Common myeloid progenitor, CD34-positive (primary cell): ENCODE results near the gene CNTNAP1.
"Not testable (repeated sequence)": the region's sequence is repeated elsewhere in the genome, so short reads cannot be mapped to it uniquely, and the experiment has no call there.

Source experiments
- CTCF ChIA-PET: fragments of 350-600 bp; sonication (Branson Sonifier 250); formaldehyde crosslinking; loops from one replicate; lab custom pipeline; 2021; ENCODE audit warnings: antibody characterized with exemption; lab: Charles Lee
- POLR2A ChIA-PET: fragments of 350-600 bp; sonication (Branson Sonifier 250); formaldehyde crosslinking; loops from one replicate; lab custom pipeline; 2021; ENCODE audit warnings: antibody characterized with exemption; lab: Charles Lee
- DNase-seq, 3 donors: peaks; one replicate each; pipeline versions ENCODE4 v3.0.0 to v3.0.0-alpha.2; 2013
- H3K27ac ChIP-seq, 2 experiments: 1 replicate in 1 of 2; 2 replicates in 1 of 2; pipeline ENCODE4 v1.7.0; 2013; ENCODE audit warnings: inconsistent platforms in 2 of 2, low read length in 2 of 2, mild to moderate bottlenecking in 2 of 2, low read depth in 1 of 2, moderate library complexity in 1 of 2; ENCODE audit not compliant: severe bottlenecking in 2 of 2, insufficient read depth in 1 of 2, poor library complexity in 1 of 2
- H3K27me3 ChIP-seq, 5 experiments: replicated peaks in 2 of 5; 1 replicate in 3 of 5; 2 replicates in 2 of 5; pipeline versions ENCODE4 v1.6.1 to v1.7.0; 2013; ENCODE audit warnings: low read length in 4 of 5, mild to moderate bottlenecking in 2 of 5, moderate library complexity in 2 of 5, inconsistent platforms in 1 of 5; ENCODE audit not compliant: insufficient read depth in 5 of 5, control insufficient read depth in 4 of 5
- H3K36me3 ChIP-seq, 4 experiments: 1 replicate in 2 of 4; 2 replicates in 2 of 4; pipeline versions ENCODE4 v1.6.1 to v1.7.0; 2013; ENCODE audit warnings: low read length in 3 of 4, control low read depth in 1 of 4, mild to moderate bottlenecking in 1 of 4; ENCODE audit not compliant: control insufficient read depth in 4 of 4, insufficient read depth in 4 of 4
- H3K4me1 ChIP-seq, 4 experiments: 1 replicate in 3 of 4; 2 replicates in 1 of 4; pipeline versions ENCODE4 v1.6.1 to v1.7.1; 2013; ENCODE audit warnings: low read length in 3 of 4, mild to moderate bottlenecking in 3 of 4, control low read depth in 1 of 4, inconsistent platforms in 1 of 4, moderate library complexity in 1 of 4; ENCODE audit not compliant: control insufficient read depth in 4 of 4, insufficient read depth in 4 of 4; ENCODE audit errors: control extremely low read depth in 1 of 4
- H3K4me3 ChIP-seq, 7 experiments: 1 replicate in 4 of 7; 2 replicates in 3 of 7; pipeline versions ENCODE4 v1.5.1 to v1.7.0; 2013; ENCODE audit warnings: mild to moderate bottlenecking in 7 of 7, low read length in 6 of 7, moderate library complexity in 6 of 7, inconsistent platforms in 2 of 7, low read depth in 2 of 7, control low read depth in 1 of 7; ENCODE audit not compliant: insufficient read depth in 4 of 7, control insufficient read depth in 1 of 7; ENCODE audit errors: extremely low read depth in 1 of 7
- H3K9me3 ChIP-seq, 5 experiments: 1 replicate in 4 of 5; 2 replicates in 1 of 5; pipeline versions ENCODE4 v1.6.1 to v1.7.1; 2013; ENCODE audit warnings: low read length in 4 of 5, mild to moderate bottlenecking in 2 of 5, inconsistent platforms in 1 of 5, low read depth in 1 of 5, moderate library complexity in 1 of 5; ENCODE audit not compliant: control insufficient read depth in 4 of 5, insufficient read depth in 2 of 5; ENCODE audit errors: control extremely low read depth in 1 of 5
- WGBS: methylation state at CpG from one replicate; pipeline ENCODE4 v1.1.5; 2013; ENCODE audit not compliant: insufficient coverage; 5-methylcytosine and 5-hydroxymethylcytosine counted together

The CNTNAP1 gene

DNA sequence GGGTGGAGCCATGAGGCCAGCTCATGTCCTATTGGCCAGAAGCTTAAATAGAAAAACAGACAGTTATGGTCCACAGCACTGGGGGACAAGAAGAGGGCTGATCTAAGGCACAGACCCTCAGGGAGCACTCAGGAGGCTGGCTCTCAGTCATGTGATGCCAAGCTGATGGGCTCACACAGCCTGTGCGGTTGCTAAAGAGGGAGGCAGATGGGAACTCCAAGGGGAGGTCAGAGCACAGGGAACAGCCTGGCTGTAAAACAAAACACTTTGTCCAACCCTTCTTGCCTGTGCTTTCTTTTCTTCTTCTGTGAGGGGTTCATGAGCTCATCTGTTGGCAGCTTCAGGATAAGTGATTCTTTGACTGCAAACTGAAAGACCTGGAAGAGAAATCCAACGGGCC lies 27.2 kb downstream of the CNTNAP1 start:
- POLR2A ChIA-PET: no interaction called here
- Histone ChIP-seq H3K4me3 (no peak overlapping the region), H3K27ac (no peak overlapping the region), H3K4me1 (peaks cover 0 to 16% (median 5%) of the 10 kb centered on the region in 4 experiments), H3K27me3 (peaks cover 0 to 23% (median 3%) of the 10 kb centered on the region in 5 experiments), H3K9me3 (no peaks in the 10 kb centered on the region), H3K36me3 (peaks cover 38 to 85% (median 55%) of the 10 kb centered on the region in 4 experiments)
- no peak for DNase-seq
- WGBS: 100% methylated on average over 2 of the region's 2 CpGs
- CTCF ChIA-PET: interaction anchor here (1.1 to 1.5 kb wide), 6 partner anchors 10 to 1200 kb away, joined by 3 to 8 read pairs (median 4); no protein-coding TSS in a partner anchor

DNA sequence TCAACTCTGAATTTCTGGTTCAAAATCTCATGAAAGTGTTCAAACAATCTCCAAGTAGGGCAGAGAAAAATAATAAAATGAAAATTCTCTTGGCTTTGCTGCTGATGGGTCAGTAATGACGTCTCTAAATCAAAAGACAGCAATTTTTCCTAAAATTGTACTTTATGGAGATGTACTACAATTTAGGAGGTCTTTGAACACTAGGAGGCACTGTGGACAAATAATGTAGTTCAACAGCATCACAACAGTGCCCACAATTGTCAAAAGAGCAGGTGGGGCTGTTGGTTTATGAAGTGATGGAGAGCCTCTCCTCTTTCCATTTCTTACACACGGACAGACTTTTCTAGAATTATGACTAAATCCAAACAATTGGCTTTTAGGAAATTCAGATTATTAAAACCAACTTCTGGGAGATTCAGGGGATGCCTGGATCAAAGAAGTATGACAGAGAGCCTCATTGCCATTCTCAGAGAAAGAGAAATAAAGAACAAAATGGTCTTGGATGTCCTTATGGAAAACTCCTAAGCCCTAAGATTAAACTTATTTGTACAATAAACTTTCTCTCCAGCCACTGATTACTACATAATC lies 38.8 kb downstream of the CNTNAP1 start:
- H3K27ac ChIP-seq: no peak overlapping the region
- POLR2A ChIA-PET: no interaction called here
- H3K4me3 ChIP-seq: no peak overlapping the region
- WGBS: no CpG with 5 or more reads among the region's 2 CpGs
- peaks cover 24 to 69% (median 59%) of the 10 kb centered on the region in 4 experiments for H3K36me3 ChIP-seq
- H3K4me1 ChIP-seq: no peaks in the 10 kb centered on the region
- no peaks in the 10 kb centered on the region for H3K27me3 ChIP-seq
- no peaks in the 10 kb centered on the region for H3K9me3 ChIP-seq
- CTCF ChIA-PET: interaction anchor here (0.9 to 1.5 kb wide), 2 partner anchors 57 to 141 kb away, joined by 3 read pairs; no protein-coding TSS in a partner anchor
- peak; percentile 74 to 87 (median 81) for DNase-seq

DNA sequence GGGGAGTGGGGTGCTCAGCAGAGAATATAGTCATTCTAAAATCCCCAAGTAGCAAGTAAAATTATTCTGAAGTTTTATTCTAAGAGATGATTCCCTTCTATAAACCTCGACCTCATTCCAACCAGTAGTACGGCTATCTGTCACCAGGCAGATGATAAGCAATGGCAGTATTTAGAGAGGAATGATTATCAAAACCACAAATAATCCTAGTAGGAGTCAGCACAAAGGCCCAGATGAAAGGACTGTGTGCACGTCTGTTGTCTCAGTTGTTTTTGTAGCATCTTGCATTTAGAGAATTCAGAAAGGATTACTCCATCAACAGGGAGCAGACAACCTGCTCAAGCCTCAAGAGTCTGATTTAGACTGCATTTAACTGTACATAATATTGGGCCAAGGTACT lies 41.3 kb downstream of the CNTNAP1 start:
- H3K27me3 ChIP-seq: no peaks in the 10 kb centered on the region
- DNase-seq: no peak
- CTCF ChIA-PET: interaction anchor here (2.0 kb wide), 1 partner anchor 8 kb away, joined by 10 read pairs; no protein-coding TSS in a partner anchor
- no peaks in the 10 kb centered on the region for H3K4me1 ChIP-seq
- POLR2A ChIA-PET: no interaction called here
- H3K4me3 ChIP-seq: no peak overlapping the region
- WGBS: 100% methylated on average over 1 of the region's 3 CpGs
- H3K9me3 ChIP-seq: no peaks in the 10 kb centered on the region
- no peak overlapping the region for H3K27ac ChIP-seq
- H3K36me3 ChIP-seq: peaks cover 21 to 59% (median 46%) of the 10 kb centered on the region in 4 experiments

DNA sequence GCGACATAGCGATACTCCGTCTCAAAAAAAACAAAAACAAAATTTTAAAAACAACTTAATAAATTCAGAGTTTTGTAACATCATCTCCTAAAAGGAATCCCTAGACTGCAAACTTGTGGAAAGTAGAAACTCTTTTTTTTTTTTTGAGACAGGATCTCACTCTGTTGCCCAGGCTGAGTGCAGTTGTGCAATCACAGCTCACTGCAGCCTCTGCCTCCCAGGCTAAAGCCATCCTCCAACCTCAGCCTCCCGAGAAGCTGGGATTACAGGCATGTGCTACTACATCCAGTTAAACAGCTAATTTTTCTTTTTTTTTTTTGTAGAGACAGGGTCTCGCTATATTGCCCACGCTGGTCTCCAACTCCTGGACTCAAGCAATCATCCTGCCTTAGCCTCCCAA lies 42.8 kb downstream of the CNTNAP1 start:
- Histone ChIP-seq H3K36me3 (peaks cover 19 to 53% (median 38%) of the 10 kb centered on the region in 4 experiments), H3K4me3 (no peak overlapping the region), H3K27me3 (no peaks in the 10 kb centered on the region), H3K4me1 (no peaks in the 10 kb centered on the region), H3K27ac (no peak overlapping the region), H3K9me3 (no peaks in the 10 kb centered on the region)
- POLR2A ChIA-PET: no interaction called here
- no peak for DNase-seq
- CTCF ChIA-PET: interaction anchor here (1.2 kb wide), 1 partner anchor 38 kb away, joined by 6 read pairs; no protein-coding TSS in a partner anchor
- WGBS: 95% methylated on average over 6 of the region's 6 CpGs

DNA sequence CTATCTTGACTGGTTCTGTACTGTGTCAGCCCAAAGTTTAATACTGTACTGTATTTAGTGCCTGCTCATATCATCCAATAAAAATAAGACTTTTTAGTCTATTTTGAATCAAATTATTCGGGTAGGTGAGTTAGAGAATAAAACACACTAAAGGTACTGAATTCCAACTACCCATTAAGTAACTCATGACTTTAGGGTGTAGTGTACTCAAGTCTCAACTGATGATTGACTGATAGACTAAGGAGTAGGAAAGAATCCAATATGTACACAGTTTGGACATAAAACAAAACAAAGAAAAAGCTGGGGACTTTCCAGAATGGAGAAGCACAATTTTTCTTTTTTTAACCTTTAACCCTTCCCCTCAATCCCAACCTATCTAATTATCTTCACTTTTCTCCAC lies 58.4 kb downstream of the CNTNAP1 start:
- Histone ChIP-seq H3K27me3 (no peaks in the 10 kb centered on the region), H3K27ac (no peak overlapping the region), H3K9me3 (no peaks in the 10 kb centered on the region), H3K4me1 (peaks cover 3 to 13% (median 11%) of the 10 kb centered on the region in 4 experiments), H3K36me3 (no peaks in the 10 kb centered on the region), H3K4me3 (no peak overlapping the region)
- no CpG with 5 or more reads among the region's 1 CpG for WGBS
- ChIA-PET CTCF (interaction anchor here (0.8 kb wide), 2 partner anchors 14 to 18 kb away, joined by 3 read pairs; no protein-coding TSS in a partner anchor), POLR2A (no interaction called here)
- no peak for DNase-seq

DNA sequence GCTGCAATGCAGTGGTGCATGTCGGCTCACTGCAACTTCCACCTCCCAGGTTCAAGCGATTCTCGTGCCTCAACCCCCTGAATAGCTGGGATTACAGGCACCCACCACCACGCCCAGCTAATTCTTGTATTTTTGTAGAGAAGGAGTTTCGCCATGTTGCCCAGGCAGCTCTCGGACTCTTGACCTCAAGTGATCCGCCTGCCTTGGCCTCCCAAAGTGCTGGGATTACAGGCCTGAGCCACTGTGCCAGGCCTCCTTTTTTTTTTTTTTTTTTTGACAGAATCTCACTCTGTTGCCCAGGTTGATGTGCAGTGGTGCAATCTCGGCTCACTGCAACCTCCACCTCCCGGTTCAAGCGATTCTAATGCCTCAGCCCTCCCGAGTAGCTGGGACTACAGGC lies 60.6 kb downstream of the CNTNAP1 start:
- DNase-seq, H3K36me3 ChIP-seq, H3K9me3 ChIP-seq, H3K4me3 ChIP-seq, H3K27me3 ChIP-seq, H3K27ac ChIP-seq: not testable (repeated sequence)
- WGBS: 100% methylated on average over 8 of the region's 11 CpGs
- ChIA-PET POLR2A (interaction anchor here (0.6 kb wide), 1 partner anchor 31 kb away, joined by 3 read pairs; no protein-coding TSS in a partner anchor), CTCF (interaction anchor here (0.7 to 1.9 kb wide), 6 partner anchors 11 to 29 kb away, joined by 3 to 5 read pairs (median 4); partner anchors contain the start of gene RAMP2)
- peaks cover 3 to 13% (median 11%) of the 10 kb centered on the region in 4 experiments for H3K4me1 ChIP-seq
